CD14-positive monocyte (primary cell): Measurements from ENCODE around the gene RRBP1. TPM values are rescaled to one million over a fixed set of nuclear protein-coding genes. Genes with fewer than 3 reads are reported as not detected.

Experiments
- DNase-seq, 3 donors: peaks; one replicate each; pipeline ENCODE4 v3.0.0-alpha.2; 2011 to 2022
- H2AFZ ChIP-seq: 2 replicates; pipeline ENCODE4 v1.6.0; 2012; ENCODE audit warnings: mild to moderate bottlenecking, low read depth, low read length, inconsistent platforms; ENCODE audit not compliant: insufficient read depth, poor library complexity, severe bottlenecking
- H3K27ac ChIP-seq, 2 donors: 1 replicate in 1 of 2; 2 replicates in 1 of 2; pipeline ENCODE4 v1.5.1; 2012 to 2013; ENCODE audit warnings: low read length in 2 of 2, control low read depth in 1 of 2, inconsistent platforms in 1 of 2, low read depth in 1 of 2, mild to moderate bottlenecking in 1 of 2
- H3K27me3 ChIP-seq, 2 donors: one replicate each; pipeline versions ENCODE4 v1.6.0 to v1.6.1; 2011 to 2013; ENCODE audit warnings: low read length in 2 of 2; ENCODE audit not compliant: control insufficient read depth in 2 of 2, insufficient read depth in 2 of 2
- H3K36me3 ChIP-seq, 2 donors: replicated peaks in 1 of 2; 1 replicate in 1 of 2; 2 replicates in 1 of 2; pipeline versions ENCODE4 v1.5.1 to v1.6.1; 2012 to 2013; ENCODE audit warnings: low read length in 2 of 2, control low read depth in 1 of 2, inconsistent platforms in 1 of 2, mild to moderate bottlenecking in 1 of 2; ENCODE audit not compliant: insufficient read depth in 2 of 2, control insufficient read depth in 1 of 2
- H3K4me1 ChIP-seq, 2 donors: 1 replicate in 1 of 2; 2 replicates in 1 of 2; pipeline versions ENCODE4 v1.5.1 to v1.6.1; 2012 to 2013; ENCODE audit warnings: low read length in 2 of 2, control low read depth in 1 of 2, inconsistent platforms in 1 of 2, mild to moderate bottlenecking in 1 of 2, moderate library complexity in 1 of 2; ENCODE audit not compliant: insufficient read depth in 2 of 2, control insufficient read depth in 1 of 2
- H3K4me2 ChIP-seq: replicated peaks from 2 replicates; pipeline ENCODE3; 2012; ENCODE audit warnings: low read length, moderate library complexity, mild to moderate bottlenecking; ENCODE audit not compliant: poor library complexity, severe bottlenecking; ENCODE audit errors: extremely low read depth
- H3K4me3 ChIP-seq, 3 experiments: fragments of 200-600 bp in 1 of 3; sonication (generic) in 1 of 3; replicated peaks in 1 of 3; 1 replicate in 2 of 3; 2 replicates in 1 of 3; pipeline ENCODE4 v1.5.1; 2011 to 2013; ENCODE audit warnings: low read length in 3 of 3, mild to moderate bottlenecking in 3 of 3, control low read depth in 2 of 3, low read depth in 2 of 3, inconsistent platforms in 1 of 3, moderate library complexity in 1 of 3
- H3K79me2 ChIP-seq: 2 replicates; pipeline ENCODE4 v1.6.0; 2012; ENCODE audit warnings: mild to moderate bottlenecking, control low read depth, inconsistent platforms, low read length, moderate library complexity; ENCODE audit not compliant: insufficient read depth
- H3K9ac ChIP-seq: 2 replicates; pipeline ENCODE4 v1.6.0; 2017; ENCODE audit warnings: low read length, mild to moderate bottlenecking; ENCODE audit not compliant: insufficient read depth, poor library complexity, severe bottlenecking
- H3K9me3 ChIP-seq, 2 donors: replicated peaks in 1 of 2; 1 replicate in 1 of 2; 2 replicates in 1 of 2; pipeline versions ENCODE4 v1.5.1 to v1.6.1; 2012 to 2013; ENCODE audit warnings: low read length in 2 of 2, control low read depth in 1 of 2; ENCODE audit not compliant: control insufficient read depth in 1 of 2, insufficient read depth in 1 of 2
- H4K20me1 ChIP-seq: 2 replicates; pipeline ENCODE4 v1.6.0; 2012; ENCODE audit warnings: mild to moderate bottlenecking, low read length, control low read depth, moderate library complexity; ENCODE audit not compliant: insufficient read depth
- H3K27ac Mint-ChIP-seq, 7 donors: one replicate each; pipeline ENCODE4 v1.8.0; 2020; ENCODE audit warnings: mild to moderate bottlenecking in 7 of 7, mixed read lengths in 7 of 7, moderate library complexity in 6 of 7, inconsistent platforms in 2 of 7
- H3K27me3 Mint-ChIP-seq, 3 donors: one replicate each; pipeline ENCODE4 v1.8.0; 2021 to 2022; ENCODE audit warnings: low read depth in 3 of 3, mild to moderate bottlenecking in 3 of 3, mixed read lengths in 3 of 3, moderate library complexity in 3 of 3, inconsistent platforms in 1 of 3
- H3K36me3 Mint-ChIP-seq, 2 donors: one replicate each; pipeline ENCODE4 v1.8.0; 2020; ENCODE audit warnings: mixed read lengths in 2 of 2, inconsistent platforms in 1 of 2, mild to moderate bottlenecking in 1 of 2
- H3K4me1 Mint-ChIP-seq: one replicate; pipeline ENCODE4 v1.8.0; 2020; ENCODE audit warnings: mild to moderate bottlenecking, mixed read lengths
- H3K4me3 Mint-ChIP-seq, 2 donors: one replicate each; pipeline ENCODE4 v1.8.0; 2020; ENCODE audit warnings: mild to moderate bottlenecking in 2 of 2, mixed read lengths in 2 of 2, moderate library complexity in 1 of 2
- H3K9me3 Mint-ChIP-seq, 7 donors: one replicate each; pipeline ENCODE4 v1.8.0; 2020 to 2022; ENCODE audit warnings: mixed read lengths in 7 of 7, mild to moderate bottlenecking in 6 of 7, moderate library complexity in 6 of 7, inconsistent platforms in 2 of 7
- WGBS: methylation state at CpG from one replicate; pipeline ENCODE4 v1.1.5; 2013; ENCODE audit warnings: missing lambda C conversion rate; ENCODE audit not compliant: insufficient coverage; 5-methylcytosine and 5-hydroxymethylcytosine counted together
- intact Hi-C, 2 donors: fragments of 100-400 bp; cut with micrococcal nuclease; formaldehyde crosslinking; loops; one replicate each; pipeline versions ENCODE4 v1.15.0 to v1.15.1; 2023
- polyA plus RNA-seq, 3 donors: library from polyadenylated mRNA; depleted of rRNA in 1 of 3; unstranded in 2 of 3; stranded (reverse) in 1 of 3; fragments of 300-500 nt in 2 of 3; fragments of >200 nt in 1 of 3; fragmentation: Illumina TruSeq in 2 of 3; gene quantifications; 1 replicate in 2 of 3; 2 replicates in 1 of 3; pipeline ENCODE4 v1.2.3, GENCODE V29; 2012 to 2021
- TF ChIP-seq, protein P1 (sequence below): fragments of 200-600 bp; IDR thresholded peaks from one replicate; pipeline ENCODE4 v1.8.0; 2022; ENCODE audit warnings: antibody characterized with exemption, mild to moderate bottlenecking

The RRBP1 gene
- polyA plus RNA-seq, 3 donors, result 4.7 to 22.2 (median 7.5) TPM

DNA sequence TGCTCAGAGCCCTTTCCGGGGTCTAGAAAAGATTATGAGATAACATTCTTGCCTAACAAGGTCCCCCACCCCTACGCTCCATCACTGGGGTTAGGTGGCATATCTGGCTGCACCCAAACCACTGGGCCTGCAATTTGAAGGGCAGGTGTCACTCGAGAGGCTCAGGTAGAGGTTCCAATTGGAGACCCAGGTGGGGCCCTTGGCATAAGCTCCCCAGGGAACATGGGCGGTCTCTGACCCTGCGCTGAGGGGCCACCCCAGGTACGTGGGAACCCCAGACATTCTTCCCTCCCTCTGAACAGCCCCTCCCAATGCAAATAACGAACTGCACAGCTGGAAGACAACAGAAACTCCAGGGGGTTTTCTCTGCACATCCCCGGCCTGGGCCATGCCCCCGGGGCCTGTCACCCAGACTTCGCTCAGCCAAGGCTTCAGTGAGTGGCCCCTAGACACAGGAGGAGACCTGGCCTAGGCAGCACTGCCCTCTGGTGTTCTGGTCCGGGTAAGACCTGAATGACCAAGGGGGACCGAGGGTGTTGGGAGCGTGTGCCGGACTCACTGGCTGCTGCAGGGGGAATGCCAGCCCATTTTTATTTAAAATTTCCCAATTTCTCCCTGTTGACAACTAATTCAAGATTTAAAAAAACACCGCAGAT lies 64.7 kb downstream of the RRBP1 start:
- TF ChIP-seq, protein P1, sequence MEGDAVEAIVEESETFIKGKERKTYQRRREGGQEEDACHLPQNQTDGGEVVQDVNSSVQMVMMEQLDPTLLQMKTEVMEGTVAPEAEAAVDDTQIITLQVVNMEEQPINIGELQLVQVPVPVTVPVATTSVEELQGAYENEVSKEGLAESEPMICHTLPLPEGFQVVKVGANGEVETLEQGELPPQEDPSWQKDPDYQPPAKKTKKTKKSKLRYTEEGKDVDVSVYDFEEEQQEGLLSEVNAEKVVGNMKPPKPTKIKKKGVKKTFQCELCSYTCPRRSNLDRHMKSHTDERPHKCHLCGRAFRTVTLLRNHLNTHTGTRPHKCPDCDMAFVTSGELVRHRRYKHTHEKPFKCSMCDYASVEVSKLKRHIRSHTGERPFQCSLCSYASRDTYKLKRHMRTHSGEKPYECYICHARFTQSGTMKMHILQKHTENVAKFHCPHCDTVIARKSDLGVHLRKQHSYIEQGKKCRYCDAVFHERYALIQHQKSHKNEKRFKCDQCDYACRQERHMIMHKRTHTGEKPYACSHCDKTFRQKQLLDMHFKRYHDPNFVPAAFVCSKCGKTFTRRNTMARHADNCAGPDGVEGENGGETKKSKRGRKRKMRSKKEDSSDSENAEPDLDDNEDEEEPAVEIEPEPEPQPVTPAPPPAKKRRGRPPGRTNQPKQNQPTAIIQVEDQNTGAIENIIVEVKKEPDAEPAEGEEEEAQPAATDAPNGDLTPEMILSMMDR, result peak; percentile 60
- peaks cover 10% of the 10 kb centered on the region for H3K4me1 Mint-ChIP-seq
- peak overlapping the region in 1 of 7 donors; percentile 18 for H3K27ac Mint-ChIP-seq

DNA sequence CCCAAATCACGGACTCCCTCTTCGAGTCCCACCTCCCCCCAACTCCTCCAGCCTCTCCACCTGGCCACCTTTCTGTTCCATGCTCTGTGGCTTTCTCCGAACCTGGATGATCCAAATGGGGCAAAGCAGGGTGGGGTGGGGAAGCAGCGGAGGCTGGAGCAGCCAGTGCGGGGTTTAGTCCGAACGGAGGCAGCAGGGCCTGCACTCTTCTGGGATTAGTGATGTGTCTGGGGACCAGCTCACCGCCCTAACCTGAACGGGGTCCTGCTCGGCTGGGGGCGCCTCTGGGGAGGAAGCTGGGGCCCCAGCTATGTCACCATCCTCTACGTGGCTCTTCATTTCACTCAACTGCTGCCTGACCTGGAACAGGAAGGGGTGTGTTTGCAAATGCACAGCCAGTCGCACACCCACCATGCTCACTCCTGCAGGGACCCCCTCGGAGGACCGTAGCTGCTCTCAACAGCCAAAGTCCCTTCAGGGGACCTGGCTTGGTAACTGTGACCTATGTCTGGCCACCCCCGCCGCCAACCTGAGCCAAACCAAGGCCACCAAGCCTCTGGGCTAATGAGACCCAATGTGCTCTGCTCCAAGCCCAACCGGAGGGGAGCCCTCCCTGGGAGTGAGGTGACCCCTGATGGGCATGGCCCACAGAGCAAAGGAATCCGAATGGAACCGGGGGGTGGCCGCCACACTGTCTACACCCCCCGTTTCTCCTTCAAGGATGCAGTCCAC lies 65.4 kb downstream of the RRBP1 start:
- Histone ChIP-seq H3K9me3 (no peaks in the 10 kb centered on the region), H3K4me1 (peaks cover 12 to 17% of the 10 kb centered on the region in 2 donors), H3K79me2 (no peaks in the 10 kb centered on the region), H4K20me1 (peaks cover 4% of the 10 kb centered on the region), H3K9ac (no peak overlapping the region), H3K27me3 (no peaks in the 10 kb centered on the region), H3K27ac (peak overlapping the region in 1 of 2 donors; percentile 36), H3K36me3 (peaks cover 64 to 82% of the 10 kb centered on the region in 2 donors), H3K4me3 (no peak overlapping the region), H2AFZ (no peak overlapping the region), H3K4me2 (no peak overlapping the region)
- H3K4me1 Mint-ChIP-seq, result peaks cover 10% of the 10 kb centered on the region
- H3K36me3 Mint-ChIP-seq, result peaks cover 54 to 80% of the 10 kb centered on the region in 2 donors
- peak overlapping the region in 1 of 7 donors; percentile 60 for H3K27ac Mint-ChIP-seq
- intact Hi-C loops, result loop anchor here in 1 of 2 donors (2.0 to 10.0 kb wide), 2 partner anchors 80 to 112 kb away; no protein-coding TSS in a partner anchor
- no peak overlapping the region for H3K4me3 Mint-ChIP-seq
- DNase-seq, result no peak
- 66% methylated on average over 15 of the region's 22 CpGs for WGBS
- TF ChIP-seq, protein P1, result no peak
- no peaks in the 10 kb centered on the region for H3K27me3 Mint-ChIP-seq
- H3K9me3 Mint-ChIP-seq, result no peaks in the 10 kb centered on the region

More for the DNA sequence above, 64.7 kb downstream of the RRBP1 start:
- WGBS, result 89% methylated on average over 11 of the region's 15 CpGs
- peaks cover 12 to 17% of the 10 kb centered on the region in 2 donors for H3K4me1 ChIP-seq
- H3K36me3 ChIP-seq, result peaks cover 71 to 89% of the 10 kb centered on the region in 2 donors
- H3K9me3 ChIP-seq, result no peaks in the 10 kb centered on the region
- H3K9me3 Mint-ChIP-seq, result no peaks in the 10 kb centered on the region
- H3K9ac ChIP-seq, result no peak overlapping the region
- no peaks in the 10 kb centered on the region for H3K27me3 Mint-ChIP-seq
- no peak overlapping the region for H3K4me2 ChIP-seq
- no peak overlapping the region for H2AFZ ChIP-seq
- H3K36me3 Mint-ChIP-seq, result peaks cover 61 to 87% of the 10 kb centered on the region in 2 donors
- peaks cover 4% of the 10 kb centered on the region for H4K20me1 ChIP-seq
- no peaks in the 10 kb centered on the region for H3K27me3 ChIP-seq
- intact Hi-C loops, result loop anchor here in 1 of 2 donors (2.0 to 10.0 kb wide), 2 partner anchors 81 to 113 kb away; no protein-coding TSS in a partner anchor
- H3K4me3 ChIP-seq, result no peak overlapping the region
- H3K27ac ChIP-seq, result no peak overlapping the region
- H3K79me2 ChIP-seq, result no peaks in the 10 kb centered on the region
- no peak overlapping the region for H3K4me3 Mint-ChIP-seq
- no peak for DNase-seq
